GM21515 (cell line): ENCODE measurements around the gene TIMP4.

Experiments
- ATAC-seq: cut with Tn5 transposase; IDR thresholded peaks from one replicate; pipeline ENCODE4 v1.9.1; 2021; ENCODE audit not compliant: unreplicated experiment

TIMP4 gene

GRCh38 chr3:12148183-12148940, 10.3 kb downstream of the TIMP4 start:
- no peak for ATAC-seq

DNA sequence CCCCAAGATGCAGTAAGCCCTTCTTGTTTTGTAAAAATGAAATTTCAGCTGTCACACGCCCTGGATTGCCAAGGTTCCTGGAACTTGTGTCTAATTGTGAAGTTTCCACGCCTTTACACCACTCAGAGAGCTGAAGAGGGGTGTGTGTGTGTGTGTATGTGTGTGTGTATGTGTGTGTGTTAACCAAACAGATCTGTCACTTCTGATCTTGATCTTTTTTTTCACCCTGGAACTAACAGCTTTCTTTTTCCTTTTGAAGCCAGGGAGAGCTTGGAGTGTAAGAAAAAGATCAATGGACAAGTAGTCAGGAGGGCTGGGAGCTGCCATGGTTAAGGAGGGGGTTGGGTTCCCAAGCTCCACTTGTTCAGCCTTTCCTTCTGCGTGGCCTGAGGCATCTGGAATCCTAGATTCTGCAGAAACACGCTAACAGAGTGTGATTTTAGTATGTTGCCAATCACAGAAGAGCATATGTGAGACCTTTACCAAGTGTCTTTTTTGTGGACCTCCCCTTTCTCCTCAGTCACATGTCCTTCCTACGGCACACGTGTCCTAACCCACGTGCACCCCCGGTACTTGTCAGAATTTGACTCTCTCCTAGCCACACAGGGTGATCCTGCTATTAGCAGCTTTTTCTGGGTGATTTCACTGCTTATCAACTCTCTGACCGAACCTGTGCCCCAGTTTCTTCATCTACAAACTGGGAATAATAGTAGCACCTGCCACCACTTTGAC, 11.5 kb downstream of the TIMP4 start:
- no peak for ATAC-seq

- no peak for ATAC-seq
Observed at GRCh38 chr3:12143949-12144504, 14.7 kb downstream of the TIMP4 start.

GRCh38 chr3:12142476-12142875, 16.2 kb downstream of the TIMP4 start:
- no peak for ATAC-seq

DNA sequence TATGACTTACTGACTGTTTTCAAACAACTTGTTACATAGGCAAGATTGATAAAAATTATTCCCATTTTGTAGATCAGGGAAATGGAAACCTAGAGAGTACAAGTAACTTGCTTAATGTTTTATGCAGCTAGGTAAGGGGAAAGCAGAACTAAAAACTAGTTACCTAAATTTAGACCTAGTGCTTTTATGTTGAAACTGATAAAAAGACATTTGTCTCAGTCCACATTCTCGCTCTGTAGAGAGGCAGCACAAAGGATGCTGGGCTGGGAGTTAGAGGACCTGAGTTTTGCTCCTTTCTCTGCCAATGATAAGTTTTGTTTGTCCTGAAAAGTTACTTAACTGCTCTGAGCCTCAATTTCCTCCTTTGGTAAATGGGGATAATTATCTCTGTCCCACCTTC, 17.4 kb downstream of the TIMP4 start:
- peak; percentile 50 for ATAC-seq

- no peak for ATAC-seq
Observed at GRCh38 chr3:12139111-12139511, 19.6 kb downstream of the TIMP4 start.

DNA sequence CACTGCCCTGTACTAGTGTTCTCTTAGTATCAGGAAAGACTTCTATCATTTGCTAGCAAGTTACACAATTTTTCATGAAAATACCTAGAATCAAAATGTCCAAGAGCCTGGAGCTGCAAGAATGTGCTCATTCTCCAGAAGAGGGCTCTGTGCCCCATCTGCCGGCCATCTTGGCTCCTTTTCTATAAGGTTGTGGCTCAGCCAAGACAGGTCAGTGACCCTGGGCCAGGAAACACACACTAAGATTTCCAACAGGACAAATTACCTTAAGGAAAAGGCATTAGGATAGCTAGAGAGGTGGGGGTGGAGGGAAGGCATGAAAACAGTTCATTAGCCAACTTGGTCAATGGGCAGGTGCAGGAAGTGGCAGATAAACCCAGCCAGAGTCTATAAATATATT, 20.7 kb downstream of the TIMP4 start:
- no peak for ATAC-seq

DNA sequence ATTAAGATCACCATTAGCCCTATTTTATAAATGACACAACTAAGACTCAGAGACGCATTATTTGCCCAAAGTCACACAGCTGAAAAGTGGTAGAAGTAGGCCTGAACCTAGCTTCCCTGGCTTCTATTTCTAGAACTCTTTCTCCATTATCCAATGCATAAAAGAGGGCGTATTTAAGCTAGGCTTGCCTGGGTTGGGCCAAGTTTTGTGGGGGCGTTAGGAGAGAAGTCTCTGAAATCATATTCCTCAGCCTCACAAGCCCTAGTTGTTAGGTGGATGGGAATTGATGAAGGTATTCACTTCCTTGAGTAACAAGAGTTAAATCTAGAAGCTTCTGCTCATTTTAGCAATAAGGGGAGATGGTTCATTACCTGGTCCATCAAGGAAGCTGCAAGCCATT, 22.3 kb downstream of the TIMP4 start:
- ATAC-seq, result no peak

- no peak for ATAC-seq
Observed at GRCh38 chr3:12135029-12135657, 23.6 kb downstream of the TIMP4 start.

DNA sequence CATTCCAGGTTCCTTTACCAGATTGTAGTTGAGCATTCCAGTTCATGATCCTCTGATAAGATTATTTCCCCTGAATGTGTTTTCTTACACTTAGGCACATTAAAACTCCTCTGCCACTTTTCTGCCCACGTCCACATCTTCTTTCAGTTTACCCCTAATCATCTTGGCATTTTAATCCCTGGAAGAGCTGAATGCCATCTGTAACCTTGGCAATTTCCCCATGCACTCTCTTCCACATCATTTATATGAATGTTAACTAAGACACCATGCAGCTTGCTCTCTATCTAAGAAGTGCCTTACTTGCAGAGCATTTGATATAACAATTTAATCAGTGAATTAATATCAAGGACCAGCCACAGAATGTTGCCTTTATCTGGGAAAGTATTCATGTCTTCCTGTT, 25.8 kb downstream of the TIMP4 start:
- ATAC-seq, result no peak

DNA sequence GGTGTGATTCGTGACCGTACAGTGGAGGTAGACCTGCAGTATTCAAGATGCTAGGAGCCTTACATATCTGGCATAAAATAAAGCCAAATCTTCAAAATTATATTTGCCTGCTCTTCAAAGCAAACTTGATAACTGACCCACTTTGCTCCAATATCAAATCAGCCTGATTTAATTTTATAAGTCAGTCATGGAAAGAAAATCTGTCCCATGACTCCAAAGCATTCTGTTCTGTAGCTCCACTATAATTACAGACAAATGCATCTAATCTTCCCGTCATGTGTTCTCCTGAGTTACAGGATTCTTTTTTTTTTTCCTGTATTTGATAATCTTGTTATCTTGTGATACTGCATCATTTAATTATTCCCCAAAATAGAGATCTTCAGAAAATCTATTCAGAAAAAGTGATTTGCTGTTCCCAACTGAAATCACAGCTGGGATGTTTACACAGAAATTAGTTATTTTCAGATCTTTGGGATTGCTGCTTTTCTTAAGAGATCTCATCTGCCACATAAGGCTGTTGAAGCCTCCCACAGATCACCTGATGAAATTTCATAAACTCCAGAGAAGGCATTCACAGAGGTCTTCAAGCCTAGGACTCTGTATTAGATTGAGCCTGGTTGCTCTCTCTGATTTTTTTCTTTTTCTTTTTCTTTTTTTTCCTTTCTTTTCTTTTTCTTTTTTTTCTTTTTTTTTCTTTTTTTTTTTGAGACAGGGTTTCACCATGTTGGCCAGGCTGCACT, 27.2 kb downstream of the TIMP4 start:
- ATAC-seq, result no peak

DNA sequence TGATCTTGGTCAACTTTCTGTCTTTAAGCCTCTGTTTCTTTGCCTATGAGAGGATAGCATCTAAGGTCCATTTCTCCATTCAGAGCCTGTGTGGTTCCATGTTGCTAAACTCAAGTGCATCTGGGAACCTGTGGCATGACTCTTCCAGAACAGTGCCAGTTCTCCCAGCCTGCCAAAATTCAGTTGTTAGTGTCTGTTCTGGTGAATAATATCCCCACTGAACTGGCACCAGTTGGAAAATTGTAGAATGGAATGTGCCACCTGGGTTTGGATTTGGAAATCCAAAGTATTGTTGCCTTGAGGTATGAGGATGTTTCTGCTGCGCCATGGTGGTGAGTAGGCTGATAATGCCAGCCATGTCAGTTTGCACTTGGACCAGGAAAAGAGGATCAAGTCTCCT, 31.3 kb downstream of the TIMP4 start:
- ATAC-seq, result no peak

DNA sequence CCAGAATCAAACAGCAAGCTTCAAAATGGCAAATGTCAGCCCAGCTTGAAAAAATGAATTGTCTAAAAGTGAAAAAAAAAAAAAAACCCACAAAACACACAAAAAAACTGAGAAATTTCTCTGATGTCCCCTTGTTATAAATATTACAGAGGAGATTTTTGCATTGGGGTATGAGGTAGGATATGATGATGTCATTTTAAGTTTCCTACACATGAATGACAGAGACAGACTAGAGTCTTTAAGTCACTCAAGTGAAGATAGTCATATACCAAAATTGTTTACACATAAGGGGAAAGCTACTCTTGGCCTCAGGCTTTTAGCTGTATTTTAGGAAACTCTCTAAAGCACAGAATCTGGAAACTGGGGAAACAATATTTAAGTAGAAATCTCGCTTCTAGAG, 32.9 kb downstream of the TIMP4 start:
- no peak for ATAC-seq

DNA sequence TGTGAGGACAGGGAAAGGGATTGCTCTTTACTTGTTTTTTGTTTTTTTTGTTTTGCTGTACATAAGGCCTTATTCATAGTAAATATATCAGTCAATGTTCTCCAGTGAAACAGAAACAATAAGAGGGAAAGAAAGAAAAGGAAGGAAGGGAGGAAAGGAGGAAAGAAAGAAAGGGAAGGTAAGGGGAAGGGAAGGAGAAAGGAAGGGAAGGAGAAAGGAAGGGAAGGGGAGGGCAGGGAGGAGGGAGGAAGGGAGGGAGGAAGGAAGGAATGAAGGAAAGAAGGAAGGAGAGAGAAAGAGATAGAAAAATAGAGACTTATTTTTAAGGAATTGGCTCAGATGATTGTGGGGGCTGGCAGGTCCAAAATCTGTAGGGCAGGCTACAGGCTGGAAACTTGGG, 37.2 kb downstream of the TIMP4 start:
- no peak for ATAC-seq

DNA sequence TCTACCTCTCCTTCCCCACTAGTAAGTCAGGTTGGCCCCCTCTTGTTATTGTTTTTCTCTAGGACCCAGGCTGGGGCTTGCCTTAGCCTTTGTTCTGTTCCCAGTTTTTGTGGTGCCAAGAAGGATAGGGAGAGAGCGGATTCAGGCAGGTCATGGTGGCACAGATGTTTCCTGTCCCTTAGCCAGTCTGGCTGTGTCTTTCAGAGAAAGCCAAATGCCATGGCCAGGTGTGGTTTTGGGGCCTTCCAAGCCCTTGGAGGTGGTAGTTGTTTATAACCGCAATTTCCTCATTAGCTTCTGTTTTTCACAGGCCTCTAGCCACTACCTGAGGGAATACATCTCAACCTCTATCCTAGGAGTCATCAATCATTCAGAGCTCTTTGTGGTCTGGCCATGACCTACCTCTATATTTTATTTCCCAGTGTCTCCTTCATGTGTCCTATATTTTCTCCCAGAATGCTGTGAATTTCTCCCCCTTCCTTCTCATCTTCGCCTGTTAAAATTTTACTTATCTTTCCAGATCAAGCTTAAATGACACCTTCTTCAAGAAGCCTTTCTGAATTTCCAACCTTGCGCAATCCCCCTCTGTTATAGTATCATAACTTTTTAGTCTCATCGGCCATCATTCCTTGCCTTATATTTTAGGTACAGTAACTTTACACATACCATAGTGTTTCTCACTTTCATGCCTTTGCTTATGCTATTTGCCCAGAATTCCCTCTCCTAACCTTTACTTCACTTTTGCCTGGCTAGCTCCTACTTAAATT, 38.2 kb downstream of the TIMP4 start:
- no peak for ATAC-seq

DNA sequence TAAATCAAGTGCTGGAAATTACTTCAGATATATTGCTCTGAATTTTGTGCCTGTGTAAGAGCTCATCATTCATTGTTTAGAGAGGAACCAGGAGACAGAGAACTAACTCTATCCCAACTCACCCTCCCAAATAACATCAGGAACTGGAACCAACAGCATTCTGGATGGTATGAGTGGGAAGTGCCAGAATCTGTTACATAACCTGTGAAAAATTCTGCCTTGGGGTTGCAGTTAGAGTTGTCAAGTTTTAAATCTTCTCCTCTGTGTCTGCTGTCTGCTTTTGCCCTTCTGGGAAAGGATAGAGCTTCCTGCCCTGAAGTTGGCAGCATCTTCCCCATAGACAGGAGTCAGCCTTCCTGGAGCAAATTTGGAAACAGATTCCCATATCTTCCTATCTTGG, 41.2 kb downstream of the TIMP4 start:
- no peak for ATAC-seq

- no peak for ATAC-seq
Observed at GRCh38 chr3:12116870-12117269, 41.8 kb downstream of the TIMP4 start.

GRCh38 chr3:12115849-12116248, 42.9 kb downstream of the TIMP4 start:
- ATAC-seq, result no peak

DNA sequence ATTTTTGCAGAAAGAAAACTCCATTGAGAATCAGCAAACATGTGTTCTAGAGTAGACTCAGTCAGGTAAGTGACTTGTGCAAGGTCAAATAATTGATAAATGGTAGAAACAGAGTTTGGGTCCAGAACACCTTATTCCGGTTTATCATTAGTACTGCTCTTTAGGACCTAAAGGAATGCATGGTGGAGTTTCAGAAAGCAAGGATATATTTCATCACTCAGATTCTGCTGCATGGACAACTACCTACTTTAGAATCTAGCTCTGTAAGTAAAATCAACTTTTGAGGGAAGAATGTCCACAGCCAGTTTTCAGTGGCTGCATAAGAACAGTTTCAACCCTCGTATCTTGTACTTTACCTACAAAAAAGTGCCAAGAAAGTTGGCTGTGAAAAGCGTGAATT, 43.6 kb downstream of the TIMP4 start:
- no peak for ATAC-seq

DNA sequence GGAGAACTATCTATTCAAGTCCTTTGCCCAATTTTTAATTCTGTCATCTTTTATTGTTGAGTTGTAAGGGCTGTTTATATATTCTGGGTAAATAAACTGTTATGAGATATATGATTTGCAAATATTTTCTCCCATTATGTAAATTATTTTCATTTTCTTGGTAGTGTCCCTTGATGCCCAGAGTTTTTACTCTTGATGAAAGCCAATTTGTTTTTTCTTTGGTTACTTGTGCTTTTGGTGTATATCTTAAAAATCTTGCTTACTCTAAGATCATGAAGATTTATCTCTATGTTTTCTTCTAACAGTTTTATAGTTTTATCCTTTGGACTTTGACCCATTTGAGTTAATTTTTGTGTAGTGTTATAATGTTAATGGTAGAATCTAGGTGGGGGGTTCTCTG, 44.5 kb downstream of the TIMP4 start:
- ATAC-seq, result no peak
